Heart left ventricle (tissue), 16 donors: ENCODE results near the gene PTK7. TPM values are rescaled to one million over a fixed set of nuclear protein-coding genes. Genes with fewer than 3 reads are reported as not detected.

ENCODE experiments used
- ATAC-seq, 4 donors: fragments of 200-7000 bp; cut with Tn5 transposase; one replicate each; pipeline ENCODE4 v1.9.1; 2020 to 2022; ENCODE audit warnings: moderate library complexity in 4 of 4, mild to moderate bottlenecking in 3 of 4, moderate number of reproducible peaks in 1 of 4
- DNase-seq, 5 donors: peaks; one replicate each; pipeline ENCODE4 v3.0.0-alpha.2; 2020
- H3K27ac ChIP-seq, 12 donors: fragments of 200-600 bp; sonication (generic) in 4 of 12; one replicate each; pipeline versions ENCODE4 v1.5.0 to v1.8.0; 2016 to 2022; ENCODE audit warnings: mild to moderate bottlenecking in 2 of 12
- H3K27me3 ChIP-seq, 9 donors: fragments of 200-600 bp; sonication (generic) in 2 of 9; one replicate each; pipeline versions ENCODE4 v1.5.1 to v1.8.0; 2016 to 2022; ENCODE audit warnings: mild to moderate bottlenecking in 3 of 9
- H3K36me3 ChIP-seq, 9 donors: fragments of 200-600 bp; sonication (generic) in 2 of 9; one replicate each; pipeline versions ENCODE4 v1.5.0 to v1.8.0; 2018 to 2022; ENCODE audit warnings: mild to moderate bottlenecking in 2 of 9
- H3K4me1 ChIP-seq, 12 donors: fragments of 200-600 bp; sonication (generic) in 4 of 12; one replicate each; pipeline versions ENCODE4 v1.5.0 to v1.8.0; 2016 to 2022; ENCODE audit warnings: mild to moderate bottlenecking in 3 of 12
- H3K4me3 ChIP-seq, 12 donors: fragments of 200-600 bp; sonication (generic) in 4 of 12; one replicate each; pipeline versions ENCODE4 v1.5.0 to v1.8.0; 2017 to 2022; ENCODE audit warnings: mild to moderate bottlenecking in 9 of 12, moderate library complexity in 4 of 12
- H3K9me3 ChIP-seq, 12 donors: fragments of 200-600 bp; sonication (generic) in 4 of 12; one replicate each; pipeline versions ENCODE4 v1.5.0 to v1.8.0; 2016 to 2022; ENCODE audit warnings: mild to moderate bottlenecking in 1 of 12
- POLR2A ChIP-seq, 2 donors: fragments of 450-650 bp; IDR thresholded peaks; one replicate each; pipeline ENCODE4 v1.6.1; 2017; ENCODE audit warnings: antibody characterized with exemption in 2 of 2, mild to moderate bottlenecking in 2 of 2, moderate library complexity in 2 of 2
- WGBS, 4 donors: extraction: QIAGEN DNeasy Blood & Tissue Kit in 2 of 4; methylation state at CpG; one replicate each; pipeline versions ENCODE4 v1.1.5 to v1.1.7; 2013 to 2018; 5-methylcytosine and 5-hydroxymethylcytosine counted together
- intact Hi-C, 10 donors: fragments of 100-400 bp; cut with DNase I; formaldehyde crosslinking; loops; one replicate each; pipeline versions ENCODE4 v1.11.1 to v1.14.2; 2022
- polyA plus RNA-seq, 2 donors: library from polyadenylated mRNA; stranded (reverse); fragments of 200-250 nt; gene quantifications; one replicate each; pipeline ENCODE4 v1.2.3, GENCODE V29; 2013
- total RNA-seq, 9 donors: library from RNA; depleted of rRNA in 2 of 9; stranded (reverse); fragments of >200 nt in 2 of 9; fragmentation: NEBNext Ultra II Directional in 3 of 9; extraction: Animal tissue kit (Norgen Biotek cat#: 25700) in 3 of 9; gene quantifications; one replicate each; pipeline versions ENCODE4 v1.1.0 to v1.2.4, GENCODE V29; 2016 to 2023
- TF ChIP-seq, protein P1 (sequence below), 12 donors: fragments of 200-600 bp; sonication (generic) in 4 of 12; IDR thresholded peaks; one replicate each; pipeline versions ENCODE4 v1.5.0 to v1.8.0; 2018 to 2022; ENCODE audit warnings: antibody characterized with exemption in 12 of 12, mild to moderate bottlenecking in 5 of 12
- donor health status: ischemic (EF 13 %, LVEDD 7.1; RV severe dilation, severe dysfunction).
- donor health status: healthy with polysubstance abuse.
- donor health status: DM: no; HTN: yes; CAD: no.
- donor health status: DM: no; HTN: no; CAD: no.
- donor health status: ischemic (EF 25% LVEDD 6.9; RV normal size, moderate dysfunction).
- donor health status: ischemic (EF 25% LVEDD 5.7; RV mildly dilated, moderate dysfunction).
- donor health status: healthy.
- donor health status: DM: yes; HTN: yes; CAD: no.
- donor health status: ischemic (EF 35%, LVEDD 5.7; RV mildly dilated, moderate dysfunction).
- donor health status: nonischemic (EF 11% LVEDD 7.7; RV severe dilation, severe dysfunction).
- donor health status: DM: yes; HTN: yes; CAD: no.
- donor health status: PGD.
- donor health status: ischemic (EF 29% LVEDD 5.4; RV normal size, mild dysfunction).
- donor health status: nonischemic (EF 23%, LVEDD 6.1; RV moderate dilation, normal function).

PTK7 gene
- total and polyA plus RNA-seq, 11 donors = 1.4 to 10.4 (median 1.9) TPM

DNA sequence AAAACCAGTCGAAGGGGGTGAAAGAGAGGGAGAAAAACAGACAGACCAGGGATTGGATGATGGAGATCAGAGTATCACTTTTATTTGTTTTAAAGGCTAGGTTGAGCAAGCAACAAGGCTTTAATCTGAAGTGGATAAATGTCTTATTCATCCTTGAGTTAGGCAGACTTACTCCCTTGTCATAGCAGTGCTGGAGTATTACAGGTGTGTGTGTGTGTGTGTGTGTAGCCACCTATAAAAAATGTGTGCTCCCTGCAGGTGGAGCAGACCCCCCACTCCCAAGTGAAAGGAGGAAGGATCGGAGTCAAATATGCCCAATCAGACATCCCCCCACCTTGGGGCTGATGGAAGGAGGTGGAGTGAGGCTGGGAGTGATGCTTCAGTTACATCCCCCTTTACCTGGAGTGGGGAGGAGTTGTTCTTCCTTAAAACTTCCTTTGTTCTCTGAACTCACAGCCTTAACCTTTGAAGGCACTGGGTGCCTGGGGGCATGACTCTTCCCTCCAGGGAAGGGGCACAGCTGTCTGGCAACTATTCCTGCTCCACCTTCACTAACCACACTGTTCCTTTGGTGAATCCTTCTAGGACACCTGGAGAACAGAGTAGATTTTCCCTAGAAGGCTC lies 27.3 kb downstream of the PTK7 start:
- Histone ChIP-seq H3K27me3 (no peaks in the 10 kb centered on the region), H3K27ac (no peak overlapping the region), H3K4me1 (no peaks in the 10 kb centered on the region), H3K4me3 (no peak overlapping the region), H3K36me3 (no peaks in the 10 kb centered on the region), H3K9me3 (no peaks in the 10 kb centered on the region)
- TF ChIP-seq POLR2A (IDR thresholded peaks at IDR 0.05) = no peak
- TF ChIP-seq, protein P1, sequence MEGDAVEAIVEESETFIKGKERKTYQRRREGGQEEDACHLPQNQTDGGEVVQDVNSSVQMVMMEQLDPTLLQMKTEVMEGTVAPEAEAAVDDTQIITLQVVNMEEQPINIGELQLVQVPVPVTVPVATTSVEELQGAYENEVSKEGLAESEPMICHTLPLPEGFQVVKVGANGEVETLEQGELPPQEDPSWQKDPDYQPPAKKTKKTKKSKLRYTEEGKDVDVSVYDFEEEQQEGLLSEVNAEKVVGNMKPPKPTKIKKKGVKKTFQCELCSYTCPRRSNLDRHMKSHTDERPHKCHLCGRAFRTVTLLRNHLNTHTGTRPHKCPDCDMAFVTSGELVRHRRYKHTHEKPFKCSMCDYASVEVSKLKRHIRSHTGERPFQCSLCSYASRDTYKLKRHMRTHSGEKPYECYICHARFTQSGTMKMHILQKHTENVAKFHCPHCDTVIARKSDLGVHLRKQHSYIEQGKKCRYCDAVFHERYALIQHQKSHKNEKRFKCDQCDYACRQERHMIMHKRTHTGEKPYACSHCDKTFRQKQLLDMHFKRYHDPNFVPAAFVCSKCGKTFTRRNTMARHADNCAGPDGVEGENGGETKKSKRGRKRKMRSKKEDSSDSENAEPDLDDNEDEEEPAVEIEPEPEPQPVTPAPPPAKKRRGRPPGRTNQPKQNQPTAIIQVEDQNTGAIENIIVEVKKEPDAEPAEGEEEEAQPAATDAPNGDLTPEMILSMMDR (IDR thresholded peaks at IDR 0.05) = no peak
- WGBS, 4 donors = 57 to 82% (median 74%) methylated on average over 2 of the region's 2 CpGs
- no peak for ATAC-seq
- no peak for DNase-seq
- intact Hi-C loops = no loop called here

DNA sequence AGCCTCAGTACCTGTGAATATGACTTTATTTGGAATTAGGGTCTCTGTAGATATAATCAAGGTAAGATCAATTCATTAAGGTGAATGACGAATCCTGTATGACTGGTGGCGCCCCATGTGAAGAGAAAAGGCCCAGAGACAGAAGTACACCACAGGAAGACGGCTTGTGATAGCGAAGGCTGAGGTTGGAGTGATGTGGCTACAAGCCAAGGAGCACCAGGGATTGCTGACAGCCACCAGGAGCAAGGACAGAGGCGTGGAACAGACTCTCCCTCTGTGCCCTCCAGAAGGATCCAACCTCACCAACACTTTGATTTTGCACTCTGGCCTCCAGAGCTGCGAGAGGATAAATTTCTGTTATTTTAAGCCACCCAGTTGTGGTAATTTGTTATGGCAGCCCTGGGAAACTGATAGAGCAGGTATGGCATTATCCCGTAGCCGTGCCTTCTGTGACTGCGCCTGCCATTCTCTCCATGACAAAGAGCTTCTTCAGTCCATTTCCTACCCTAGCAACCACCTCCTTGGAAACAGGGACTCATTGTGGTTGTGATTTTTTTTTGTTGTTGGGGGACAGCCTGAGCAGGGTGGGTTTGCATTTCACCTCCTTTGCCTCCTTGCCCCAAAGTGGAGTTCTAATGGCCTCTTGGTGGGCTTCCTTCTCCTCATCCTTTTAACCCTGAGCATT lies 29.6 kb downstream of the PTK7 start:
- Histone ChIP-seq H3K9me3 (no peaks in the 10 kb centered on the region), H3K27ac (no peak overlapping the region), H3K4me3 (no peak overlapping the region), H3K36me3 (no peaks in the 10 kb centered on the region), H3K4me1 (no peaks in the 10 kb centered on the region), H3K27me3 (no peaks in the 10 kb centered on the region)
- ATAC-seq (no peak), DNase-seq (no peak)
- intact Hi-C loops = no loop called here
- WGBS, 4 donors = 77 to 87% (median 84%) methylated on average over 9 of the region's 9 CpGs
- no peak for TF ChIP-seq POLR2A (IDR thresholded peaks at IDR 0.05)
- TF ChIP-seq, protein P1 (IDR thresholded peaks at IDR 0.05) = no peak

DNA sequence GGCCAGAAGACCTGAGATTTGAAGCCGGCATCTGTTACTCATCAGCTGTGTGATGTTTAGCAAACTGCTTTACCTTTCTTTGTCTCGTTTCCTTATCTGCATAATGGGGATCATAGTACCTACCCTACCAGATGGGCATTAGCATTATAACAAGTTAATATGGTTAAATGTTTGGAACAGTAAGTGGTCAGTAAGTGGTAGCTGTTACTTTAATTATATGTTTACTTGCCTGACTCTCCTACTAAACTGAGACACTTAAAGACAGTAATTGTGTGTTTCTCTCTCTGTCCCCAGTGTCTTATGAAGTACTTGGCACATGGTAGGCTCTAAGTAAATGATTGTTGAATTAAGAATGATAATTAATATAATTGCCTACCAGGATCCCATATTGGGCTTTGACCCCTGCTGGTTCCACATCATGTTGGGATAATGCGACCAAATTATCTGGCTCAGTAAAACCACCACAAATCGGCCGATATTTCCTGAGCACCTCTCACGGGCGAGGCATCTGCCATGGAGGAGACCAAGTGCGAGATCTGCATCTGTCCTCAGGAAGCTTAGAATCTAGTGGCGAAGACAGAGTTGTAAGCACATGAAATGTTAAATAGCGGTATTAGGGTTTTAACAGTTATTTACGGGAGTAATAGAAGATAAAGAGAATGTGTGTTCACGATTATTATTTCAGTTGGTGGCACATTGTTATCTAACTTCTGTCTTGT lies 31.4 kb downstream of the PTK7 start:
- Histone ChIP-seq H3K27me3 (no peaks in the 10 kb centered on the region), H3K4me3 (no peak overlapping the region), H3K27ac (no peak overlapping the region), H3K9me3 (no peaks in the 10 kb centered on the region), H3K4me1 (no peaks in the 10 kb centered on the region), H3K36me3 (no peaks in the 10 kb centered on the region)
- no peak for DNase-seq
- intact Hi-C loops = no loop called here
- WGBS, 4 donors = 93 to 96% (median 95%) methylated on average over 12 of the region's 12 CpGs
- no peak for ATAC-seq
- TF ChIP-seq POLR2A (IDR thresholded peaks at IDR 0.05) = no peak
- TF ChIP-seq, protein P1 (IDR thresholded peaks at IDR 0.05) = no peak
